ENCODE measurements around the gene STRADA. TPM values are rescaled to one million over a fixed set of nuclear protein-coding genes. Genes with fewer than 3 reads are reported as not detected.

Gene STRADA
- total and polyA plus RNA-seq, 2 donors (not counting 3 experiments of a cell fraction or from before 2014, with no cell fraction given) = 47.0 to 53.6 TPM

- dilution Hi-C loops (cut with MboI; ENCODE audit: extremely low pct_ligation_motif_present, low sequenced_read_pairs) (no loop called here), intact Hi-C loops (cut with micrococcal nuclease) (no loop called here)
- Histone ChIP-seq H3K36me3 (ENCODE audit: control insufficient read depth in 2 of 2, extremely low read depth in 1 of 2, insufficient read depth in 2 of 2, low read length in 2 of 2) (peaks cover 0 to 2% of the 10 kb centered on the region in 2 experiments), H3K4me1 (ENCODE audit: control insufficient read depth, extremely low read depth, insufficient read depth, low read length) (peaks cover 5% of the 10 kb centered on the region), H3K4me3 (replicated peaks in 1 of 3; ENCODE audit: insufficient read depth in 1 of 3, low read depth in 1 of 3, low read length in 3 of 3) (no peak overlapping the region), H2AFZ (ENCODE audit: low read depth, low read length) (no peak overlapping the region), H4K20me1 (replicated peaks; ENCODE audit: control insufficient read depth, extremely low read depth, insufficient read depth, low read length) (no peaks in the 10 kb centered on the region), H3K79me2 (ENCODE audit: control insufficient read depth, insufficient read depth, low read length) (peaks cover 14% of the 10 kb centered on the region), H3K27me3 (ENCODE audit: control insufficient read depth in 2 of 2, insufficient read depth in 2 of 2, low read length in 2 of 2) (no peaks in the 10 kb centered on the region), H3K27ac (ENCODE audit: insufficient read depth, low read depth, low read length) (no peak overlapping the region), H3K9me3 (replicated peaks; ENCODE audit: control insufficient read depth, insufficient read depth, low read length) (no peaks in the 10 kb centered on the region), H3K9ac (replicated peaks; ENCODE audit: extremely low read depth, insufficient read depth, low read length) (no peak overlapping the region), H3K9me1 (replicated peaks; ENCODE audit: control insufficient read depth, extremely low read depth, insufficient read depth, low read length) (no peaks in the 10 kb centered on the region), H3K4me2 (ENCODE audit: insufficient read depth, low read length) (no peak overlapping the region)
- POLR2A ChIA-PET = no interaction called here
- TF ChIP-seq EZH2 (IDR thresholded peaks at IDR 0.05; ENCODE audit: borderline replicate concordance, low read depth, low read length, severe bottlenecking) (no peak), FOS (IDR thresholded peaks at IDR 0.05; ENCODE audit: borderline replicate concordance, insufficient read depth, low read length) (no peak), POLR2A (IDR thresholded peaks at IDR 0.05; ENCODE audit: low read depth, low read length) (no peak), CTCF (IDR thresholded peaks at IDR 0.05; ENCODE audit: extremely low read depth in 1 of 2, insufficient read depth in 1 of 2, low read depth in 1 of 2, low read length in 2 of 2) (no peak), GATA2 (IDR thresholded peaks at IDR 0.05; ENCODE audit: insufficient read depth, insufficient read length, low read depth, low read length) (no peak), MAX (IDR thresholded peaks at IDR 0.05; ENCODE audit: insufficient read depth, insufficient read length) (no peak), MYC (IDR thresholded peaks at IDR 0.05; ENCODE audit: low read depth, low read length) (no peak), POLR2AphosphoS5 (IDR thresholded peaks at IDR 0.05; ENCODE audit: insufficient read depth, low read depth, low read length) (no peak), JUN (IDR thresholded peaks at IDR 0.05; ENCODE audit: borderline replicate concordance, insufficient read depth, insufficient read length, low read depth) (no peak)
- CTCF ChIA-PET = no interaction called here
- DNase-seq (ENCODE audit: low read depth, low spot score) (no peak), FAIRE-seq (no peak)
- BruUV-seq (replicated peaks) = no TSS peak
These were observed 5.9 kb downstream of the STRADA start for GRCh38 chr17:63735691-63736090.

Data from endothelial cell of umbilical vein (primary cell).